WTC11 (cell line): ENCODE measurements around the gene NSL1. TPM values are rescaled to one million over a fixed set of nuclear protein-coding genes. Genes with fewer than 3 reads are reported as not detected.

Experiments used
- ATAC-seq: fragments of 200-7000 bp; cut with Tn5 transposase; 2 replicates; pipeline ENCODE4 v1.10.0; 2021; ENCODE audit warnings: mild to moderate bottlenecking, moderate library complexity
- CTCF ChIA-PET: fragments of 300-600 bp; sonication (Branson Sonifier 250); formaldehyde crosslinking; loops from one replicate; lab custom pipeline; 2021; ENCODE audit warnings: antibody characterized with exemption; lab: Charles Lee
- POLR2A ChIA-PET: fragments of 350-600 bp; sonication (Branson Sonifier 250); formaldehyde crosslinking; loops from one replicate; lab custom pipeline; 2021; ENCODE audit warnings: antibody characterized with exemption; lab: Charles Lee
- DNase-seq: peaks from one replicate; pipeline ENCODE4 v3.0.0; 2021; ENCODE audit warnings: low spot score
- H3K27ac Mint-ChIP-seq: 2 replicates; pipeline ENCODE4 v1.8.0; 2021; ENCODE audit warnings: mixed read lengths
- H3K27me3 Mint-ChIP-seq: 2 replicates; pipeline ENCODE4 v1.8.0; 2021; ENCODE audit warnings: low read depth, mild to moderate bottlenecking, moderate library complexity, mixed read lengths
- H3K36me3 Mint-ChIP-seq: 2 replicates; pipeline ENCODE4 v1.8.0; 2021; ENCODE audit warnings: mixed read lengths
- H3K4me1 Mint-ChIP-seq: 2 replicates; pipeline ENCODE4 v1.8.0; 2022; ENCODE audit warnings: mixed read lengths
- H3K4me3 Mint-ChIP-seq: 2 replicates; pipeline ENCODE4 v1.8.0; 2021; ENCODE audit warnings: mild to moderate bottlenecking, moderate library complexity, mixed read lengths
- H3K9me3 Mint-ChIP-seq: 2 replicates; pipeline ENCODE4 v1.8.0; 2021; ENCODE audit warnings: mixed read lengths
- ATF3 ChIP-seq: sonication (generic); formaldehyde crosslinking; conservative IDR thresholded peaks from 2 replicates; pipeline ENCODE4 v1.8.1; 2022; ENCODE audit warnings: mild to moderate bottlenecking, missing genetic modification reagents
- ATF6 ChIP-seq: sonication (generic); formaldehyde crosslinking; IDR thresholded peaks from 2 replicates; pipeline ENCODE4 v1.8.1; 2023; ENCODE audit warnings: mild to moderate bottlenecking, missing genetic modification reagents
- CREM ChIP-seq: sonication (generic); formaldehyde crosslinking; IDR thresholded peaks from 2 replicates; pipeline ENCODE4 v1.8.1; 2022; ENCODE audit warnings: mild to moderate bottlenecking, missing genetic modification reagents, moderate library complexity
- CTCF ChIP-seq: fragments of 200-600 bp; IDR thresholded peaks from 2 replicates; pipeline ENCODE4 v1.8.0; 2022; ENCODE audit warnings: antibody characterized with exemption
- FOXJ3 ChIP-seq: sonication (generic); formaldehyde crosslinking; IDR thresholded peaks from 2 replicates; pipeline ENCODE4 v1.9.0; 2021; ENCODE audit warnings: missing genetic modification reagents, mild to moderate bottlenecking, borderline replicate concordance
- FOXP1 ChIP-seq: sonication (generic); formaldehyde crosslinking; IDR thresholded peaks from 2 replicates; pipeline ENCODE4 v1.8.0; 2022; ENCODE audit warnings: missing genetic modification reagents, mild to moderate bottlenecking, moderate library complexity, borderline replicate concordance
- GABPB1 ChIP-seq: sonication (generic); formaldehyde crosslinking; IDR thresholded peaks from 2 replicates; pipeline ENCODE4 v1.8.1; 2023; ENCODE audit warnings: mild to moderate bottlenecking, missing genetic modification reagents
- IRF1 ChIP-seq: sonication (generic); formaldehyde crosslinking; IDR thresholded peaks from 2 replicates; pipeline ENCODE4 v1.8.0; 2023; ENCODE audit warnings: missing genetic modification reagents
- MAX ChIP-seq: sonication (generic); formaldehyde crosslinking; IDR thresholded peaks from 2 replicates; pipeline ENCODE4 v1.8.0; 2022; ENCODE audit warnings: mild to moderate bottlenecking, missing genetic modification reagents
- MXD4 ChIP-seq: fragments of 250-450 bp; sonication (Bioruptor Pico); IDR thresholded peaks from 2 replicates; pipeline ENCODE4 v1.8.0; 2021; ENCODE audit warnings: mild to moderate bottlenecking, moderate library complexity, borderline replicate concordance
- MYBL2 ChIP-seq: sonication (generic); formaldehyde crosslinking; IDR thresholded peaks from 2 replicates; pipeline ENCODE4 v1.8.1; 2023; ENCODE audit warnings: mild to moderate bottlenecking, moderate library complexity, missing genetic modification reagents
- NFATC4 ChIP-seq: fragments of 250-450 bp; sonication (Bioruptor Pico); IDR thresholded peaks from 2 replicates; pipeline ENCODE4 v1.9.0; 2021; ENCODE audit warnings: mild to moderate bottlenecking
- NR1H2 ChIP-seq: sonication (generic); formaldehyde crosslinking; IDR thresholded peaks from 2 replicates; pipeline ENCODE4 v1.9.0; 2021; ENCODE audit warnings: mild to moderate bottlenecking, moderate library complexity, missing genetic modification reagents
- PRRX2 ChIP-seq: fragments of 250-450 bp; sonication (Bioruptor Pico); IDR thresholded peaks from 2 replicates; pipeline ENCODE4 v1.8.0; 2021; ENCODE audit warnings: mild to moderate bottlenecking
- RORB ChIP-seq: fragments of 250-450 bp; sonication (Bioruptor Pico); IDR thresholded peaks from 2 replicates; pipeline ENCODE4 v1.9.0; 2021; ENCODE audit warnings: mild to moderate bottlenecking
- SMAD3 ChIP-seq: sonication (generic); formaldehyde crosslinking; IDR thresholded peaks from 2 replicates; pipeline ENCODE4 v1.8.0; 2022; ENCODE audit warnings: missing genetic modification reagents, mild to moderate bottlenecking, borderline replicate concordance
- STAT6 ChIP-seq: sonication (generic); formaldehyde crosslinking; conservative IDR thresholded peaks from 2 replicates; pipeline ENCODE4 v1.8.1; 2023; ENCODE audit warnings: mild to moderate bottlenecking, low read depth, missing genetic modification reagents, moderate library complexity
- TCF7 ChIP-seq: sonication (generic); formaldehyde crosslinking; IDR thresholded peaks from 2 replicates; pipeline ENCODE4 v1.8.0; 2022; ENCODE audit warnings: mild to moderate bottlenecking, low read depth, missing genetic modification reagents, moderate library complexity
- ZBTB21 ChIP-seq: sonication (generic); formaldehyde crosslinking; IDR thresholded peaks from 2 replicates; pipeline ENCODE4 v1.8.1; 2023; ENCODE audit warnings: mild to moderate bottlenecking, missing genetic modification reagents, borderline replicate concordance
- ZNF232 ChIP-seq: sonication (generic); formaldehyde crosslinking; IDR thresholded peaks from 2 replicates; pipeline ENCODE4 v1.8.0; 2022; ENCODE audit warnings: mild to moderate bottlenecking, missing genetic modification reagents
- ZNF281 ChIP-seq: sonication (generic); formaldehyde crosslinking; IDR thresholded peaks from 2 replicates; pipeline ENCODE4 v1.8.0; 2023; ENCODE audit warnings: mild to moderate bottlenecking, missing genetic modification reagents
- ZNF423 ChIP-seq: fragments of 250-450 bp; sonication (Bioruptor Pico); IDR thresholded peaks from 2 replicates; pipeline ENCODE4 v2.1.2; 2022; ENCODE audit warnings: mild to moderate bottlenecking, moderate library complexity
- total RNA-seq: library from RNA; stranded (reverse); gene quantifications from 3 replicates; pipeline ENCODE4 v1.2.3, GENCODE V29; 2021

NSL1 gene
- total RNA-seq, 1 experiment from 2014 or later: 55.7 TPM

- Mint-ChIP-seq H3K27ac (no peak overlapping the region), H3K36me3 (peaks cover 15% of the 10 kb centered on the region), H3K4me3 (no peak overlapping the region), H3K27me3 (no peaks in the 10 kb centered on the region), H3K4me1 (peaks cover 22% of the 10 kb centered on the region), H3K9me3 (peaks cover 14% of the 10 kb centered on the region)
- ATAC-seq (no peak), DNase-seq (no peak)
- CTCF ChIA-PET: interaction anchor here (1.3 kb wide), 1 partner anchor 46 kb away, joined by 3 read pairs; no protein-coding TSS in a partner anchor
- POLR2A ChIA-PET: interaction anchor here (1.0 kb wide), 1 partner anchor 138 kb away, joined by 3 read pairs; the partner anchor contains the start of gene ATF3
- no peak for TF ChIP-seq ZNF232 (CRISPR knock-in tag)
- no peak for TF ChIP-seq STAT6 (CRISPR knock-in tag)
- TF ChIP-seq TCF7 (CRISPR knock-in tag): no peak
- TF ChIP-seq ZNF281 (CRISPR knock-in tag): no peak
- TF ChIP-seq MXD4 (CRISPR knock-in tag): no peak
- no peak for TF ChIP-seq NR1H2 (CRISPR knock-in tag)
- TF ChIP-seq IRF1 (CRISPR knock-in tag): no peak
Measured at GRCh38 chr1:212746546-212746945, 45.0 kb downstream of the NSL1 start.

- Mint-ChIP-seq H3K9me3 (peaks cover 19% of the 10 kb centered on the region), H3K4me3 (no peak overlapping the region), H3K27ac (peak overlapping the region; percentile 60), H3K27me3 (no peaks in the 10 kb centered on the region), H3K4me1 (peaks cover 16% of the 10 kb centered on the region), H3K36me3 (peaks cover 21% of the 10 kb centered on the region)
- DNase-seq (no peak), ATAC-seq (no peak)
- ChIA-PET CTCF (interaction anchor here (3.0 kb wide), 1 partner anchor 80 kb away, joined by 12 read pairs; no protein-coding TSS in a partner anchor), POLR2A (no interaction called here)
- no peak for TF ChIP-seq ATF6 (CRISPR knock-in tag)
- TF ChIP-seq MAX (CRISPR knock-in tag): no peak
- no peak for TF ChIP-seq ZNF423 (CRISPR knock-in tag)
- TF ChIP-seq PRRX2: no peak
- no peak for TF ChIP-seq FOXP1 (CRISPR knock-in tag)
- TF ChIP-seq IRF1 (CRISPR knock-in tag): no peak
- no peak for TF ChIP-seq ATF3
- TF ChIP-seq CREM (CRISPR knock-in tag): no peak
- no peak for TF ChIP-seq NFATC4 (CRISPR knock-in tag)
- TF ChIP-seq CTCF: no peak
- no peak for TF ChIP-seq MYBL2 (CRISPR knock-in tag)
- no peak for TF ChIP-seq ZBTB21 (CRISPR knock-in tag)
- TF ChIP-seq GABPB1 (CRISPR knock-in tag): no peak
- TF ChIP-seq SMAD3: no peak
- TF ChIP-seq FOXJ3: no peak
- no peak for TF ChIP-seq RORB (CRISPR knock-in tag)
Measured at GRCh38 chr1:212745303-212745702, 46.3 kb downstream of the NSL1 start.
